Smooth muscle cell (in vitro differentiated cells): ENCODE measurements around the gene ARL4C. TPM values are rescaled to one million over a fixed set of nuclear protein-coding genes. Genes with fewer than 3 reads are reported as not detected.

ENCODE experiments used
- DNase-seq: peaks from one replicate; lab custom pipeline; 2025; ENCODE audit not compliant: unreplicated experiment; lab: John Stamatoyannopoulos, UW
- H2AFZ ChIP-seq: fragments of 200-600 bp; sonication (generic); 2 replicates; pipeline ENCODE4 v1.6.0; 2016; ENCODE audit warnings: antibody characterized with exemption, low read depth, mild to moderate bottlenecking
- H3F3A ChIP-seq: fragments of 200-600 bp; sonication (generic); 2 replicates; pipeline ENCODE4 v1.6.0; 2017; ENCODE audit warnings: antibody characterized with exemption, low read depth
- H3K27ac ChIP-seq: fragments of 200-600 bp; sonication (generic); 2 replicates; pipeline ENCODE4 v1.5.1; 2016; ENCODE audit warnings: low read depth, mild to moderate bottlenecking
- H3K27me3 ChIP-seq: fragments of 200-600 bp; sonication (generic); 2 replicates; pipeline ENCODE4 v1.6.1; 2016; ENCODE audit warnings: low read depth, mild to moderate bottlenecking
- H3K36me3 ChIP-seq: fragments of 200-600 bp; sonication (generic); 2 replicates; pipeline ENCODE4 v1.5.1; 2016; ENCODE audit warnings: low read depth
- H3K4me1 ChIP-seq: fragments of 200-600 bp; sonication (generic); 2 replicates; pipeline ENCODE4 v1.5.1; 2016; ENCODE audit warnings: low read depth
- H3K4me2 ChIP-seq: fragments of 200-600 bp; sonication (generic); 2 replicates; pipeline ENCODE4 v1.6.0; 2016; ENCODE audit warnings: mild to moderate bottlenecking
- H3K4me3 ChIP-seq: fragments of 200-600 bp; sonication (generic); 2 replicates; pipeline ENCODE4 v1.5.1; 2016; ENCODE audit warnings: mild to moderate bottlenecking
- H3K79me2 ChIP-seq: fragments of 200-600 bp; sonication (generic); 2 replicates; pipeline ENCODE4 v1.6.0; 2016; ENCODE audit warnings: low read depth, mild to moderate bottlenecking
- H3K9ac ChIP-seq: fragments of 200-600 bp; sonication (generic); 2 replicates; pipeline ENCODE4 v1.6.0; 2016; ENCODE audit warnings: low read depth
- H3K9me3 ChIP-seq: fragments of 200-600 bp; sonication (generic); replicated peaks from 2 replicates; pipeline ENCODE4 v1.5.1; 2016; ENCODE audit warnings: low read depth
- H4K20me1 ChIP-seq: fragments of 200-600 bp; sonication (generic); 2 replicates; pipeline ENCODE4 v1.6.0; 2016; ENCODE audit warnings: low read depth
- CTCF ChIP-seq: fragments of 200-600 bp; sonication (generic); IDR thresholded peaks from 2 replicates; pipeline ENCODE4 v1.5.1; 2017; ENCODE audit warnings: borderline replicate concordance, mild to moderate bottlenecking, antibody characterized with exemption; ENCODE audit not compliant: insufficient read depth, poor library complexity, severe bottlenecking
- WGBS: methylation state at CpG from one replicate; pipeline ENCODE4 v1.1.7; 2016; ENCODE audit warnings: low lambda C conversion rate; 5-methylcytosine and 5-hydroxymethylcytosine counted together
- polyA plus RNA-seq: library from polyadenylated mRNA; unstranded; fragments of >200 nt; fragmentation: Nextera tagmentation; extraction: Ambion mirVana; gene quantifications from 2 replicates; pipeline ENCODE4 v1.2.1, GENCODE V29; 2016
- total RNA-seq: library from RNA; depleted of rRNA; stranded (reverse); fragments of >200 nt; gene quantifications from 2 replicates; pipeline ENCODE4 v1.2.3, GENCODE V29; 2014

The ARL4C gene
- total and polyA plus RNA-seq, 2 experiments from 2014 or later = 8.0 to 9.5 TPM

- DNase-seq = no peak
- H2AFZ ChIP-seq = no peak overlapping the region
- H3K9me3 ChIP-seq = no peaks in the 10 kb centered on the region
- 89% methylated on average over 9 of the region's 9 CpGs for WGBS
- no peak overlapping the region for H3K4me2 ChIP-seq
- H3K27ac ChIP-seq = no peak overlapping the region
- no peaks in the 10 kb centered on the region for H3K4me1 ChIP-seq
- H3K36me3 ChIP-seq = no peaks in the 10 kb centered on the region
- no peaks in the 10 kb centered on the region for H4K20me1 ChIP-seq
- no peaks in the 10 kb centered on the region for H3K79me2 ChIP-seq
- H3K4me3 ChIP-seq = no peak overlapping the region
- peaks cover 18% of the 10 kb centered on the region for H3F3A ChIP-seq
- no peak for TF ChIP-seq CTCF
- no peak overlapping the region for H3K9ac ChIP-seq
- no peaks in the 10 kb centered on the region for H3K27me3 ChIP-seq
Observed at GRCh38 chr2:234464291-234464645, 32.6 kb downstream of the ARL4C start.

- TF ChIP-seq CTCF = no peak
- no peaks in the 10 kb centered on the region for H3K79me2 ChIP-seq
- H3K9ac ChIP-seq = no peak overlapping the region
- no peaks in the 10 kb centered on the region for H3K27me3 ChIP-seq
- H3K27ac ChIP-seq = no peak overlapping the region
- peaks cover 18% of the 10 kb centered on the region for H3F3A ChIP-seq
- 83% methylated on average over 17 of the region's 17 CpGs for WGBS
- no peak overlapping the region for H3K4me2 ChIP-seq
- no peaks in the 10 kb centered on the region for H3K9me3 ChIP-seq
- no peaks in the 10 kb centered on the region for H4K20me1 ChIP-seq
- H2AFZ ChIP-seq = no peak overlapping the region
- no peaks in the 10 kb centered on the region for H3K4me1 ChIP-seq
- no peaks in the 10 kb centered on the region for H3K36me3 ChIP-seq
- no peak for DNase-seq
- H3K4me3 ChIP-seq = no peak overlapping the region
Observed at GRCh38 chr2:234463626-234464290, 33.1 kb downstream of the ARL4C start.

- Histone ChIP-seq H3K36me3 (no peaks in the 10 kb centered on the region), H2AFZ (no peak overlapping the region), H3K9me3 (no peaks in the 10 kb centered on the region), H3K27ac (no peak overlapping the region), H3F3A (peaks cover 6% of the 10 kb centered on the region), H3K4me1 (no peaks in the 10 kb centered on the region), H3K27me3 (no peaks in the 10 kb centered on the region), H4K20me1 (no peaks in the 10 kb centered on the region), H3K4me3 (no peak overlapping the region), H3K4me2 (no peak overlapping the region), H3K79me2 (no peaks in the 10 kb centered on the region), H3K9ac (no peak overlapping the region)
- no peak for TF ChIP-seq CTCF
- no peak for DNase-seq
- 89% methylated on average over 10 of the region's 10 CpGs for WGBS
Observed at GRCh38 chr2:234462218-234462992, 34.5 kb downstream of the ARL4C start.
